Hepatocyte (in vitro differentiated cells): ENCODE measurements around the gene OR8B8. TPM values are rescaled to one million over a fixed set of nuclear protein-coding genes. Genes with fewer than 3 reads are reported as not detected.

Experiments
- DNase-seq: peaks from one replicate; pipeline ENCODE4 v3.0.0-alpha.2; 2016; ENCODE audit warnings: low spot score
- H2AFZ ChIP-seq: fragments of 200-600 bp; sonication (generic); 2 replicates; pipeline ENCODE4 v1.6.0; 2016; ENCODE audit warnings: antibody characterized with exemption, mild to moderate bottlenecking
- H3K27ac ChIP-seq: fragments of 200-600 bp; sonication (generic); 2 replicates; pipeline ENCODE4 v1.5.1; 2016; ENCODE audit warnings: mild to moderate bottlenecking
- H3K27me3 ChIP-seq: fragments of 200-600 bp; sonication (generic); 2 replicates; pipeline ENCODE4 v1.6.1; 2016
- H3K36me3 ChIP-seq: fragments of 200-600 bp; sonication (generic); replicated peaks from 2 replicates; pipeline ENCODE4 v1.5.1; 2016; ENCODE audit warnings: low read depth; ENCODE audit not compliant: insufficient read depth
- H3K4me1 ChIP-seq: fragments of 200-600 bp; sonication (generic); 2 replicates; pipeline ENCODE4 v1.5.1; 2016; ENCODE audit warnings: mild to moderate bottlenecking, moderate library complexity; ENCODE audit not compliant: insufficient read depth
- H3K4me2 ChIP-seq: fragments of 200-600 bp; sonication (generic); 2 replicates; pipeline ENCODE4 v1.6.0; 2016
- H3K4me3 ChIP-seq: fragments of 200-600 bp; sonication (generic); 2 replicates; pipeline ENCODE4 v1.5.1; 2016; ENCODE audit warnings: mild to moderate bottlenecking
- H3K79me2 ChIP-seq: fragments of 200-600 bp; sonication (generic); 2 replicates; pipeline ENCODE4 v1.6.0; 2017; ENCODE audit warnings: mild to moderate bottlenecking
- H3K9me2 ChIP-seq: fragments of 200-600 bp; sonication (generic); replicated peaks from 2 replicates; pipeline ENCODE4 v1.6.0; 2017; ENCODE audit warnings: mild to moderate bottlenecking; ENCODE audit not compliant: insufficient read depth
- H3K9me3 ChIP-seq: fragments of 200-600 bp; sonication (generic); 2 replicates; pipeline ENCODE4 v1.5.1; 2016; ENCODE audit warnings: low read depth, mild to moderate bottlenecking
- H4K20me1 ChIP-seq: fragments of 200-600 bp; sonication (generic); 2 replicates; pipeline ENCODE4 v1.6.0; 2016; ENCODE audit warnings: mild to moderate bottlenecking; ENCODE audit not compliant: insufficient read depth, poor library complexity, severe bottlenecking
- CTCF ChIP-seq: fragments of 200-600 bp; sonication (generic); IDR thresholded peaks from 2 replicates; pipeline ENCODE4 v1.5.1; 2016; ENCODE audit warnings: antibody characterized with exemption, mild to moderate bottlenecking; ENCODE audit not compliant: poor library complexity
- EZH2 ChIP-seq: fragments of 200-600 bp; sonication (generic); IDR thresholded peaks from 2 replicates; pipeline ENCODE4 v1.6.1; 2016; ENCODE audit warnings: antibody characterized with exemption, mild to moderate bottlenecking, borderline replicate concordance
- EZH2phosphoT487 ChIP-seq: fragments of 200-600 bp; sonication (generic); IDR thresholded peaks from one replicate; pipeline ENCODE4 v1.6.1; 2018; ENCODE audit warnings: antibody characterized with exemption, mild to moderate bottlenecking, low read depth, moderate library complexity; ENCODE audit not compliant: unreplicated experiment, severe bottlenecking
- WGBS: methylation state at CpG from one replicate; pipeline ENCODE4 v1.1.6; 2016; ENCODE audit warnings: low lambda C conversion rate; ENCODE audit errors: missing lambda C conversion rate; 5-methylcytosine and 5-hydroxymethylcytosine counted together
- polyA plus RNA-seq: library from polyadenylated mRNA; unstranded; fragments of >200 nt; fragmentation: Nextera tagmentation; extraction: Ambion mirVana; gene quantifications from 2 replicates; pipeline ENCODE4 v1.2.1, GENCODE V29; 2016
- total RNA-seq: library from RNA; depleted of rRNA; stranded (reverse); fragments of >200 nt; gene quantifications from 2 replicates; pipeline ENCODE4 v1.2.3, GENCODE V29; 2014

Gene OR8B8
- total and polyA plus RNA-seq, 2 experiments from 2014 or later, result not detected

GRCh38 chr11:124482362-124483147, 37.1 kb upstream of the OR8B8 start:
- Histone ChIP-seq H4K20me1 (no peaks in the 10 kb centered on the region), H3K27me3 (no peaks in the 10 kb centered on the region), H3K9me3 (no peaks in the 10 kb centered on the region), H3K4me2 (peak overlapping the region; percentile 73), H3K4me1 (peaks cover 7% of the 10 kb centered on the region), H3K79me2 (no peaks in the 10 kb centered on the region), H3K4me3 (no peak overlapping the region), H3K27ac (peak overlapping the region; percentile 49), H3K9me2 (no peaks in the 10 kb centered on the region), H2AFZ (no peak overlapping the region), H3K36me3 (no peaks in the 10 kb centered on the region)
- 46% methylated on average over 9 of the region's 9 CpGs for WGBS
- peak; percentile 11 for DNase-seq
- TF ChIP-seq EZH2phosphoT487, result no peak
- TF ChIP-seq CTCF, result no peak
- TF ChIP-seq EZH2, result no peak

GRCh38 chr11:124481365-124482323, 36.1 kb upstream of the OR8B8 start:
- no peaks in the 10 kb centered on the region for H3K36me3 ChIP-seq
- H3K9me3 ChIP-seq, result no peaks in the 10 kb centered on the region
- H3K27ac ChIP-seq, result peak overlapping the region; percentile 49
- H3K9me2 ChIP-seq, result no peaks in the 10 kb centered on the region
- peaks cover 7% of the 10 kb centered on the region for H3K4me1 ChIP-seq
- peak overlapping the region; percentile 73 for H3K4me2 ChIP-seq
- peak overlapping the region; percentile 69 for H2AFZ ChIP-seq
- H3K4me3 ChIP-seq, result peak overlapping the region; percentile 5
- 27% methylated on average over 20 of the region's 20 CpGs for WGBS
- H4K20me1 ChIP-seq, result no peaks in the 10 kb centered on the region
- H3K27me3 ChIP-seq, result no peaks in the 10 kb centered on the region
- peak; percentile 62 for DNase-seq
- no peaks in the 10 kb centered on the region for H3K79me2 ChIP-seq
- TF ChIP-seq EZH2 (no peak), EZH2phosphoT487 (no peak), CTCF (no peak)

GRCh38 chr11:124479561-124479960, 34.1 kb upstream of the OR8B8 start:
- Histone ChIP-seq H3K27ac (no peak overlapping the region), H4K20me1 (no peaks in the 10 kb centered on the region), H2AFZ (no peak overlapping the region), H3K9me2 (no peaks in the 10 kb centered on the region), H3K4me2 (no peak overlapping the region), H3K79me2 (no peaks in the 10 kb centered on the region), H3K9me3 (no peaks in the 10 kb centered on the region), H3K4me3 (no peak overlapping the region), H3K36me3 (no peaks in the 10 kb centered on the region), H3K4me1 (peaks cover 7% of the 10 kb centered on the region), H3K27me3 (no peaks in the 10 kb centered on the region)
- WGBS, result 92% methylated on average over 3 of the region's 3 CpGs
- no peak for DNase-seq
- TF ChIP-seq EZH2, result no peak
- no peak for TF ChIP-seq CTCF
- TF ChIP-seq EZH2phosphoT487, result no peak
